GM18507 (cell line): ENCODE measurements around the gene PCSK7.

Experiments used
- DNase-seq: peaks from one replicate; pipeline ENCODE4 v3.0.0; 2011; ENCODE audit warnings: low read depth; ENCODE audit not compliant: insufficient read length; ENCODE audit errors: extremely low spot score
- FAIRE-seq: peaks from 2 replicates; lab custom pipeline; 2011; peaks lifted over from hg19 to GRCh38; lab: Jason Lieb, UNC

Gene PCSK7

DNA sequence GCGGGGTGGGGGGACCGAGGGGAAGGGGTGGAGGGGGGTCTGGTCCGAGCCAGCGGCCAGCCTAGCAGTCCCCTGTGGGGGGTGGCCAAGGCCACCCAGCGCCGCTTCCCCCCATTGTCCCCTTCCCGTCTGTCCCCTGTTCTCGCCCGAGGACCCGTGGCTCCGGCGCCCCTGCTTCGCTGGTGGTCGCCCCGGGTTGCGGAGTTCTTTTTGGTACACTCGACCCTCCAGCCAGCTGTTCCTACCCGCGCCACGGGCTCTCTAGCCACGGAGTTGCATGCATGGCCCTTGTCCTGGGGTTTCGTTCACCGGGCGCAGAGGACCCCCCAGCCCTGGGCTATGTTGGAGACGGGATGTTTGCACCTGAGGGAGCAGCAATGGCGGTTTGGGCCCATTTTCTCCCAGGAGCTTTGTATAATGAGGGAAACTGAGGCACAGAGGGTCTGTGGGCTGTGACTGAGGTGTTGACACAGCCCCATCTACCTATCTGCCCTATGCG, 1.1 kb upstream of the PCSK7 start:
- no peak for DNase-seq
- no peak for FAIRE-seq

DNA sequence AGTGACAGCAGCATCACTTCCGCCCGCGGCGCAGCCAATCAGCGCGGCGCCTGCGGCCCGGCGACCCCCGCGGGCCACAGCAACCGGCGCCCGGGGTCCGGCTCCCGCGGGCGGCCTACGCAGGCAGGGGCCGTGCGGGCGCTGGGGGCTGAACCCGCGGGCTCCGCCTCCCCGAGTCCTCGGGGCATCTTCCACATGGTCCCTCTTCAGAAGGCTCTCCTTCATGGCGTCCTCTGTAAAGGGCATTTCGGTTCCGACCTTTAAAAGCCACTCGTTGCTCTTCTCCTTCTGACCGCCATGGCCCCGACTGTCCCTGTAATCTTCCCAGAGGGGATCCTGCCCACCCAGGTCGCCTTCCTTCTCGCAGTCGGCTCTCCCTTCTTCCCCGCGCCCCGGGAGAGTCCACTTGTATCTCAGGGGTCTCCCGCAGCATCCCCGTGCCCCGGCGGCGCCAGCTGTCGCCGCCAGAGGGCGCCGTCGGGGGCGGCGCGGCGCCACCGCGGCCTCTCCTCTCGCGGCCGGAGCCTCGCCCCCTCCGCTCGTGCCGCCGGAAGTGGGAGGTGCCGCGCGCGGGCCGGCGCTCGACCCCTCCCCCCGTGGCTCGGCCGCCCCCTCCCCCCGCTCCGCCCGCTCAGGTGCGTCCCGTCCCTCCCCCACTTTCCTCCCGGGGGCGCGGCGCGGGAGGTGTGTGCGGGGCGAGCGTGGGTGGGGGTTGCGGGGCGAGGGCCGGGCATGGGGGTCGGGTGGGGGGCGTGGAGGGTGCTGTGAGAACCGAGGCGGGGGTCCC, 412 bp upstream of the PCSK7 start, which contains the start of gene RNF214:
Gene RNF214 (plus strand): TSS at position 580 of the 787 bp plus-strand sequence. CDS start 1,602 bp downstream, outside the sequence.
- DNase-seq (peak; percentile 95), FAIRE-seq (peak; percentile 81)

DNA sequence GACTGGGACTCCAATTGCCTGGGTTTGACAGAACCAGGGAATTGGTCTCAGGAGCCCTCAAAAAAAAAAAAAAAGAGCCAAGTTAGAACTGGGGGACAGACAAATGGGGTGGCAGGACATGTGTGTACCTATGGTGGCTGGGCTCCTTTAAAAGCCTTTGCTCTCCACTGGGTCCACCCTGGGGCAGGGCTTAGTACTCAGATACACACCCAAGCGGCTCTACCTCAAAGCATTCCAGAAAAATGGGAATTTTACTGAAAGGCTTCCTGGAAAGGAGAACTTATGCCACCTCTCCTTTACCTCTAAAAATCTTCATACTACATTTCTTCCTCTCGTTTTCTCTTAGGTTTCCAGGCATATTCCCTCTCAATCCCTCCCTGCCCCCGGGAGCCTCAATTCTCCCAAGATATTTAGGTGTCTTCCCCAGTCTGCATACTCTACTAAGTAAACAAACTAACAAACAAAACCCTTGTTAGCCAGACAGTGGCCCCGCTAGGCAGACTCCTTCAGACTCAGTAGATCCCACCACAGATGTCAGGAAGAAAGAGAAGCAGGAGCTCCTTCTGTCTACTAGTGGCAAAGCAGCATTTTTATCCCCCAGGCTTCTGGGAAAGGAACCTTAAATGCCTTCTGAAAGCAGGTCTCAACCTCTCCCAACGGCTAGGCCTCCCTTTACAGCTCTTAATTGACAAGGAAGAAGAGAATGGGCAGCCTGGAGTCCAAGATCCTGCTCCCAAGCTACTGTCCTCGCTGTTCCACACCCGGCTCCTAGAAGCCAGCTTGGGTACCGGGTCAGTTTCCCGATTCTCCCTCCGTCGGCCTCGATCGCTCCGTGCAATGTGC, 653 bp downstream of the PCSK7 start:
- DNase-seq (no peak), FAIRE-seq (no peak)

DNA sequence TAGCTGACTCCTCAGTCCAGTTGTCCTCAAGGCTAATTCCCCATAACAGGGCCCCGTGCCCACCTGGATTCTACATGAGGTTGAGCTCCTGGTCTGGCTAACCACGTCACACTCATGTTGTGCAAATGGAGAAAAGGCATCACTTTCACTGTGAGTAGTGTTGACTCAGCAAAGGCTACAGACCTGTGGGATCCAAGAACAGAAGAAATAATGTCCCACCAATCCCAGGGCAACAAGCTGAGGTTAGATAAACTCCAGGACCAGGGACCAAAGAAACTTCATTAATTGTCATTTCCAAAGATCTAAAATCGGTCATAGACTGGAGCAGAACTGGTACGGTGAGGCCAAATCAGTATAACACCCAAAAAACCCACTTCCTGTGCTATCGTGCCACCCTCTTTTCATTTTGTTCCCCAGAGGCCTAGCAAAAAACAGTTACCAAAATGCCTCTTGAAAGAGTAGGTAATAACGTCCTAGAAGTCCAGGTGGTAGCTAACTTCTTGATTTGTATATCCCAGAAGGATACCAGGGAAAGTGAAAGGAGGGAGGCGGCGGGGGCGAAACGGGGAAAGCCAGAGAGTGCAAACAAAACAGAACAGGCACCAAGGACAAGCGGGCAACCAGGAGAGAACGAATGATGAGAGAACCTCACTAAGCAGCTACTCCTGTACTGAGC, 1.4 kb downstream of the PCSK7 start:
- FAIRE-seq: peak; percentile 90

DNA sequence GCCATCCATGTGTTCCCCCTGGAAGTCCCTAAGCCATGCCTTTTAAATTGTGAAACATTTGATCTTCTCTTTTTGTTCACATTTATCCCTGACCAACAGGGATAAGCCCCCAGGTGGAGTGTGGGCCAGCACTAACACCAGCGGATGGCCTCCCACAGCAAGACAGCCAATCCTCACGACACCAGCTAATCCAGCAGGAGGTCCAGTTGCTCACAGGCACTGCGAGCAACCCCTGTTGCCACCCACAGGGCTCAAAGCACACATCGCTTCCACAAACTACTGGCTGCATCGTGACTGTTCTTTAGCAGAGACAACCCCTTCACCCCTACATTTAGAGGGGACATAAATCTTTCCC, 2.0 kb downstream of the PCSK7 start:
- DNase-seq (no peak), FAIRE-seq (no peak)

More for the DNA sequence above, 1.4 kb downstream of the PCSK7 start:
- DNase-seq: peak; percentile 25

DNA sequence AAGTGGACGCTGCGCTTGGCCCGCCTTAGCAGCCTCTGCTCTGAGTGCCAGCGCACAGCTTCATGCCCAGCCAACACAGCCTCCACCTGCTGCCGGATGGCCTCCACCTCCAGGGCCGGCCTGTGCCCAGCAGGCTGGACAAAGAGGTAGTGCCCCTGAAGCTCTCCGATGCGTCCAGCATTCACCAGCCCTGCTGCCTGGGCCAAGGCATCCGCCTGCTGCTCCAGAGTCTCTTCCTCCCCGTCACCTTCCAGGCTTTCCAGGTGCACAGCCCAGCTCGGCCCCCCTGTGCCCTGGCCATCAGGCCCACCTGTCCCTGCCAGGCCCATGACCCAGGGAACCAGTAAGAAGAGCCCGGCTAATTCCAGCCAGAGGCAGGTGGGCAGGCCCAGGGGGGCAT, 2.5 kb downstream of the PCSK7 start:
- FAIRE-seq (no peak), DNase-seq (no peak)

DNA sequence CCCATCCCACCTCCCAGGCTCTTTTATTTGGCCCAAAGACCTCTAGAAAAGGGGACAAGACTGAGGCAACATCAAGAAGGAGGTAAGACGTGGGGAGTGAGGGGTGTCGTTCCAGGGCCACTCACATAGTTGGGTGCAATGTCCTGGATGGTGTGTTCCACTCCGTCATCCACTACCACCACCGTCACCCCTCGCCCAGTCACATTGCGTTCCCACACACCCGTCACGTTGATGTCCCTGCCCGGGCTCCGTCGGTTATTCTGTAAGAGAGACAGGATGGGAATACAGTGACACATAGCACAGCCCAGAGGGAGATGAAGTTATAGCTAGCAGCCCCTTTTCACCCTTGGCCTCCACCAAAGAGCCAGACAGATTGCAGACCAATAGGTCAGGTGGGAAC, 3.8 kb downstream of the PCSK7 start:
- DNase-seq (no peak), FAIRE-seq (no peak)

DNA sequence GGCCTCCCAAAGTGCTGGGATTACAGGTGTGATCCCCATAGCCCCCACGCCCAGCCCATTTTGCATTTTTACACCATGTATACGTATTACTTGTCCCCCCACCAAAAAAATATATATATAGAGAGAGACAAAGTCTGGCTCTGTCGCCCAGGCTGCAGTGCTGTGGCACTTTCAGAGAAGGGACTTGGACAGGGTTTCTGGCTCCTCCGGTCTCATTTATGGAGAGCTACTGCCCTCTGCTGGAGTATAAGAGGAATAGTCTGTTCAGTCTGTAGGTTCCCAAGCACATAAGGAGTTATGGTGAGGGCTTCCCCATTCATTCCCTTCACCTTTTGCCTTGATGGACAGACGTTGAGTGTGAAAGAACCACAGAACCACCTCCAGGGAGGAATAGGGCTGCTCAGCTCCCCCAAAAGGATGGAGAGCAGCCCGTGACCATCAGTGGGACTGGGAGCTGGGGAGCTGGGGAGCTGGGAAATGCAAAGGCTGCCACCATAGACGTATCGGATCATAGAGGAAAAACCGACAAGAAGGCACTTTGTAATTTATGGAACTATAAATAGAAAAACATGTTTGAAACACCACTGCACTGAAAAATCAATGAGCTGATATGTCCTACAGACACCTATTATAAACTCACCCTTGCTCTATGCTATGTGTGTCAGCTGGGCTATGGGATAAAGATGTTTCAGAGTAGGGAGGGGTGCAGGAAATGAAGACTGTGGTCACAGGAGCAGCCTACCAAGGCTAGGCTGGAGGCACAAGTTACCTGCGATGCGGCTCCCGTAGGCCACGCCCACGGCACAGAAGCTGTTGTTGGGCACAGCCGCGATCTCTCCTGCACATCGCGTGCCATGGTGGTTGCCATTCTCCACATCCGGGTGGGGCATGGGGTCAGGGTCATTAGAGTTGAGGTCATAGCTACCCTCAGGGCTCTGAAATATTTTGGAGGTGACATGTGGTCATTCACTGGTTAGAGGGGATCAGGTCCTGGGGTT, 5.2 kb downstream of the PCSK7 start:
- DNase-seq: peak; percentile 53
- peak; percentile 77 for FAIRE-seq

DNA sequence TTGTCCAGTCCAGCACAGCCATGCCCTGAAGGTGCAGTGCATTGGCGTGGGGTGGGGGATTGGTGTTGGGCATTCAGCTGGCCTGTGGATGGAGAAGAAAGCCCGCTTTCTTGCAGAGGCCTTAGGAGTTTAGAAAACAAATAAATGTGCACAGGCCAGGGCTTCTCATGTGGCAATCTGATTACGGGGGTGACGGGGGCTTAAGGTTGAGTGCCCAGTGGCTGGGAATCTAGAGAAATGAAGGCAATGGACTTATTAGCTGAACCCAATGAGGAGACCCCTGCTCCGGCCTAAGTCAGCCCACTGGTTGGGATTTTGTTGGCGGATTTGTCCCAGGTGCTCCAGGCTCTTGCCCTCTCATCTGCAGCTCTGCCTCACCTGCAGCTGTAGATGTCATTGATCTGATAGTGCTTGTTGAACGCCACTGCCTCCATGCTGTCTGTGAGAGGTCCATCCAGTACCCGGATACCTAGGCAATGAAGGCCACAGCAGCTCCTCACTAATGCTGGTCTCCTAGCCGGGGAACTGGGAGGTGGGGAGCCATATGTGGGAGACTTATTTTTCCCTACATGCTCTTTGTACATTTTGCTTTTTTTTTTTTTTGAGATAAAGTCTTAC, 6.2 kb downstream of the PCSK7 start:
- no peak for DNase-seq
- no peak for FAIRE-seq

DNA sequence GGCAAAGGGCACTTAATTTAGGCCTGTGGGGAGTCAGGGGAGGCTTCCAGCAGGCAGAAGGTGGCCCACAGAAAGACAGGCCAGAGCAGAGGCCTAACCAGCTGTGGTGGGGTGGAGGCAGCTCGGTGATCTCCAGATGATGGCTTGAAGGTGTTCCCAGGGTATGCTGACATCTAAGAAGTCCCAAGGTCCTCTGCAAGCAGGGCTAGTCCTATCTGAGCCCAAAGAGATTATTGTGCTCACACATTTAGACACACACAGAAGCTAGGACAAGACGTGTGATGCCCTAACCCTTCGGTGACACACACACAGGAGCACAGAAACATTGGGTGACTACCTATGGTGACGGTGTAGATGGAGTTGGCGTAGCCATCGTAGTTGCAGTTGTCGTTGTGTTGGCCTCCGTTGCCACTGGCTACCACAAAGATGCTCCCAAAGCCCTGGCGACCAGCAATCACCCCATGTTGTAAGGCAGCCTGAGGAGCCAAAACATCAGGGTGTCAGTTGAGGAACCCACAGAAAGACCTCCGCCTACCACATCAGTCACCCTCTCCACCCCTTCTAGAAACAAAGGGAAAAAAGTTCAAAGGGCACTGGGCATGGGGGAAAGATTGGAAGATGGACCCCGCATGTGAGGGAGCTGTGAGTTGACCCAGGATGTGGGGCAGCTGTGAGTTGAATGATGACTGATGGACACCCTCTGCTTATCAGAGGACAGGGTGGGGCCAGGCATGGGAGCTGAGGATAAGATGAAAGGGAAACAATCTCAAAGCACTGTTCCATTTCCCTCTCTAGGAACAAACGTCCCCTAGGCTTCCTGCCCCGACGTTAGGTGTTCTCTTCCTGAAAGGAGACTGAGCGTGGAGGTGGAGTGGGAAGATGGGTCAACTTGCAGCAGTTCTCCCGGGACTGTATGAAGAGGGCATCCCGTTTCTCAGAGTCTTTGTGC, 7.9 kb downstream of the PCSK7 start:
- DNase-seq (no peak), FAIRE-seq (no peak)

DNA sequence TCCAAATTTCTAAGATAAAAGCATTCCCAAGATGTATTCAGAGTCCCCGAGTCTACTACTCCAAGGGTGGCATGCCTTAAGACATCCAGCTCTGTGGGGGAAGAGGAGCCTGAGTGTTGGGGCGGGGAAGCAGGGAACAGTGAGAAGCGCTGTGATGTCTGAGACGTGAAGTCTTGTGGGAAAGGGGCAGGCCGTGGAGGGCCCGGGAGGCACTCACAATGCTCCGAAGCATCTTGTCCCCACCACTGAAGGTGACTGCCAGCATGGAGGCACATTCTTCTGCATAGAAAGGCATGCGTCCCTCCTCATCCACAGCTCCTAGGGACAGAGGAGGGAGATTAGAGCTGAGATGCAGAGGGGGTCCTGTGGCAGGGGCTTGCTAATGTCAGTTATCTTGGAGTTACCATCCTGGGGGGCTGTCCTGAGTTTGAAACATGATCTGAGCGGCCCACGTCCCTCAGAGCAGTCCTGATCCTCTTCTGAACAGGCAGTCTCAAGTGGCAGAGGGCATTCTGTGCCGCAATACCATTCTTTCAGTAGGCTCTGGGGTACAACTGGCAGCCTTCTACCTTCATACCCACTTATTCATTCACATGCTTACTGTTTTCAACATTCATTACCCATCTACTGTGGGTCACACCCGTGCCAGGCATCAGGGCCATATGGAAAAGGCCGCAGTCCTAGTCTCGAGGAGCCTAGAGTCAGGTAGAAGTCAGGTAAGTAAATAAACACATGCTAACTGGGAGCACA, 8.7 kb downstream of the PCSK7 start:
- DNase-seq (no peak), FAIRE-seq (no peak)

DNA sequence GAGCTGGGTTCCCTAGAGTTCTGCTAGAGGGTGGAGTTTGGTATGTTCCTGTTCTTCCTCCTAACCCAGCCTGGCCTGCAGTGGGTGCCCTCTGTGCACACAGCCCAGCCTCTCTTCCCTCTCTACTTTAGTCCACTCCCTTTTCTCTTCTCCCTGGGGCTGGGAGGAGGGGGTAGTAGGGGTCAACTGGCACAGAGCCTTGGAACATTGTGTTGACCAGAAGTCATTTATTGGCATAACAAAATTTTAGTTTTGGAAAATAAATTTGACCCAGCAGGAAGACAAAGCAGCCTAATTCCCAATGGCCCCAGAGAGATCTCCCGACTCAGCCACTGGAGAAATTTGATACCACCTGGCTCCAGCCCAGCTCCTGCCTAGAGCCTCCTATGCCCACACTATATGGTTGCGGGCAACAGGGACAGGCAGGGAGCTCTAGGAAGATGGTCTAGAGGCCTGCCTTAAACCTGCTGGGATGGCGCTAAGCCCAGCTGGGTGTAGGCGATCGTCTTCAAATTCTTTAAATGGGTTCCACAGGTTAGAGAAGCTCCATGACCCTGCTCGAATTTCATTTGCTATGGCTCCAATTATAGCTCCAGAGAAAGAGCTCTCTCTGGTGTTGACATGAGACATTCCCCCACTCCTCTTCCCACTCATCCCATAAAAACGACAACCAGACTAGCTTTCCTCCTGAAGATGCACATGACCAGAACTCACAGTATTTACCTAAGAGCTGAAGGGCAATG, 9.9 kb downstream of the PCSK7 start:
- FAIRE-seq: no peak
- no peak for DNase-seq

DNA sequence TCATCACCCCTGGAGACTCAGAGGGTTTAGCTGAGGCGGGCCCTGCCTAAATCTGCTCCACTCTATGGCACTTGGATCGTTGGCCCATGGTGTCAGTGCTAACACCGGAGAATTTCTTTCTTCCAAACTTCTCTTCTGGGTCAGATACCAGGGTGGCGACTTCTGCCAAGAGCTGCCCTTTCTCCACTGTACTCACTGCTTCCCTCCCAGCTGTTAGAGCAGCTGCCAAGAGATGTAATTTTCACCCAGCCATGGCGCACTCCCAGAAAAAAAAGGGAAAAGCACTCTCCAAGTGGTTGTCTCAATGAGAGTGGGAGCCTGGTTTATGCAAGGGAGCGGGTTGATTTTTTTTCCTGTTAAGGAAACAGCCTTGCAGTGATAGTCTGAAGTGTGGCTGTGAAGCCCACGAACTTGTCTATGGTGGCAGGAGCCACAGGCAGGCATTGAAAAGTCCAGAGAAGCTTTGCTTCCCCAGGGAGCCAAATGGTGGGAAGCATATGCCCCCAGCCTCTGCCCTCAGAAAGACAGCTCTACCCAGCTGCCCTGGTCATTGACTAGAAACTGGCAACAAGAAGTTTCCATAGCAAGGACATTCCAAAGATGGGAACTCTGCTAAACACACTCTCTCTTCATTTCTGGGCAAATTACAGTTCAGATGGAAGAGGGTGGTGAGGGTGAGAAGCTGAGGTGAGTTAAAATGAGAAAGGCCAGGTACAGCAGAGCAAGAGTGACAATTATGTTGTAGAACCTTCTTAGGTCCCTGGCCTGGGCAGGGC, 10.7 kb downstream of the PCSK7 start:
- no peak for DNase-seq
- no peak for FAIRE-seq

DNA sequence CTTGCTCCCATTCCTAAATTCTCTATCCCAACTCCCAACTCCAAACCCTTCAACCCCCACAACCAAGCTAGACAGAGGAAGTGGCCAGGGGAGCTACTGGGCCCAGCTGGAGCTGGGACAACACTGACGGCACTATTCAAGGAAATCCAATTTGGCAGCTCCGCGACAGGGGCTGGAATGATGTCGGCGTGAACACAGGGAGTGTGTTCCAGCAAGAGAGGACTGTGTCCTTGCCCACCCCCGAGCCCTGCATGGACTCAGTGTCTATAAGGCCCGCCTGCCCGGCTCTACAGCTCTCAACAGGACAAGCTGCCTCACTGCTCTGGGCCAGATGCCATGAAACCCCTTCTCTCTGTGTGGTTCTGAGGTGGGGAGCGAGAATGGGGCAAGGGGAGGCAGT, 11.3 kb downstream of the PCSK7 start:
- DNase-seq (no peak), FAIRE-seq (no peak)

DNA sequence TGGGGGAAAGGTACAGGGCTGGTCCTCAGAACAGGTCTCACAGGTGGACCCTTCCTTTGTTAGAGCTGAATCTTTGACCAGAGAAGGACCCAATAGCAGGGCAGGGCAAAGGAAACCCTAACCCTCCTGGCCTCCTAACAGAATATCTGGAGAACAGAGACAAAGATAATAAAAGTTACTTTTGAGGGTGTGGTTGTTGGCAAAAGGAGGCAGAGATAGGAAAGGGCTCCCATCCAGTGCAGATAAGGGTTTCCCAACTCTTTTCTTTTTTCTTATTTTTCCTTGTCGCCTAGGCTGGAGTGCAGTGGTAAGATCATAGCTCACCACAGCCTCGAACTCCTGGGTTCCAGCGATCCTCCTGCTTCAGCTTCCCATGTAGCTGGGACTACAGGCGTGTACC, 11.9 kb downstream of the PCSK7 start:
- FAIRE-seq: no peak

More for the DNA sequence above, 11.9 kb downstream of the PCSK7 start:
- DNase-seq: no peak
